SU-DHL-6 (cell line): ENCODE measurements around the gene HAVCR1.
"Not testable (repeated sequence)": the region's sequence is repeated elsewhere in the genome, so short reads cannot be mapped to it uniquely, and the experiment has no call there.

Experiments
- H2AFZ ChIP-seq: fragments of 200-600 bp; sonication (generic); 2 replicates; pipeline ENCODE4 v1.6.1; 2014; ENCODE audit warnings: low read depth, mild to moderate bottlenecking, moderate library complexity, mixed read lengths, antibody characterized with exemption, low read length; ENCODE audit not compliant: severe bottlenecking
- H3F3A ChIP-seq: fragments of 200-600 bp; shearing (Covaris generic); 2 replicates; pipeline ENCODE4 v1.6.0; 2016; ENCODE audit warnings: antibody characterized with exemption, mild to moderate bottlenecking; ENCODE audit not compliant: insufficient read depth
- H3K27ac ChIP-seq: fragments of 200-600 bp; sonication (generic); 2 replicates; pipeline ENCODE4 v1.5.1; 2016; ENCODE audit warnings: low read depth, mild to moderate bottlenecking, low read length, moderate library complexity, mixed read lengths
- H3K27me3 ChIP-seq: fragments of 200-600 bp; sonication (generic), shearing (Covaris generic); 2 replicates; pipeline ENCODE4 v1.6.0; 2014; ENCODE audit warnings: mild to moderate bottlenecking, low read length
- H3K36me3 ChIP-seq: fragments of 200-600 bp; sonication (generic); 2 replicates; pipeline ENCODE4 v1.6.1; 2014; ENCODE audit warnings: mild to moderate bottlenecking, low read length, mixed read lengths
- H3K4me2 ChIP-seq: fragments of 300-600, 200-600 bp; shearing (Covaris generic), sonication (generic); 2 replicates; pipeline ENCODE4 v1.6.0; 2014; ENCODE audit warnings: low read length, low read depth, mild to moderate bottlenecking; ENCODE audit not compliant: poor library complexity, severe bottlenecking
- H3K4me3 ChIP-seq: fragments of 200-600 bp; sonication (generic); 2 replicates; pipeline ENCODE4 v1.5.1; 2014; ENCODE audit warnings: antibody characterized with exemption, low read length, mild to moderate bottlenecking, mixed read lengths; ENCODE audit not compliant: insufficient read depth, poor library complexity, severe bottlenecking
- H3K79me2 ChIP-seq: fragments of 200-600 bp; sonication (generic); 2 replicates; pipeline ENCODE4 v1.6.1; 2014; ENCODE audit warnings: mild to moderate bottlenecking, low read length, moderate library complexity; ENCODE audit not compliant: insufficient read depth
- H3K9ac ChIP-seq: fragments of 200-600 bp; sonication (generic); 2 replicates; pipeline ENCODE4 v1.7.0; 2014; ENCODE audit warnings: mild to moderate bottlenecking, low read length
- H3K9me2 ChIP-seq: fragments of 200-600 bp; sonication (generic); replicated peaks from 2 replicates; pipeline ENCODE4 v1.6.1; 2014; ENCODE audit warnings: low read length; ENCODE audit not compliant: insufficient read depth
- H3K9me3 ChIP-seq: fragments of 200-600 bp; sonication (generic); 2 replicates; pipeline ENCODE4 v1.6.1; 2014; ENCODE audit warnings: low read length, mixed read lengths; ENCODE audit not compliant: insufficient read depth
- H4K20me1 ChIP-seq: fragments of 200-600 bp; sonication (generic); 2 replicates; pipeline ENCODE4 v1.6.1; 2014; ENCODE audit warnings: low read depth, mild to moderate bottlenecking, antibody characterized with exemption, low read length, moderate library complexity, mixed read lengths
- EZH2phosphoT487 ChIP-seq: fragments of 200-600 bp; sonication (generic), shearing (Covaris generic); conservative IDR thresholded peaks from 2 replicates; pipeline ENCODE4 v1.6.1; 2018; ENCODE audit warnings: mild to moderate bottlenecking, antibody characterized with exemption, low read length, moderate library complexity, mixed read lengths
- TF ChIP-seq, protein P1 (sequence below): fragments of 200-600 bp; sonication (generic); IDR thresholded peaks from one replicate; pipeline ENCODE4 v1.5.1; 2017; ENCODE audit warnings: antibody characterized with exemption, mild to moderate bottlenecking, low read length, moderate library complexity; ENCODE audit not compliant: insufficient read depth, poor library complexity, severe bottlenecking

Gene HAVCR1

DNA sequence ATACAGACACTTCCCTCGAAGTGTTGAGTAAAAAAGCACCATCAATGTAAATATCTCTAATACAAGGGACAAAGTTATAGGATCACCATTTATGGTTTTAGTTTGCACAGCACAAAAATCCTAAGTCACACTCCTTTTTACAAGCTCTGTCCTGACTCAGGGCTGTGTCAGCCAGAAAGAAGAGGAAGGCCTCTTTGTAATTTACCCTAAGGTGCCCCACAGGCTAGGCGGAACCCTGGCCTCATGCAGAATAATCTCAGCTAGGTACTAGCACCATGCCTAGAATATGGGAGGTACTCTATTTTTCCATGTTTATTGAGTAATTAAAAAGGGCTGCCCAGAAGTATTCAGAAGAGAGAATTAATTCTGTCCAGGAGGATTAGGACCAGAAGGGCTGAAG lies 36.9 kb downstream of the HAVCR1 start:
- no peak overlapping the region for H3K4me2 ChIP-seq
- no peak overlapping the region for H3K27ac ChIP-seq
- H2AFZ ChIP-seq: no peak overlapping the region
- TF ChIP-seq, protein P1, sequence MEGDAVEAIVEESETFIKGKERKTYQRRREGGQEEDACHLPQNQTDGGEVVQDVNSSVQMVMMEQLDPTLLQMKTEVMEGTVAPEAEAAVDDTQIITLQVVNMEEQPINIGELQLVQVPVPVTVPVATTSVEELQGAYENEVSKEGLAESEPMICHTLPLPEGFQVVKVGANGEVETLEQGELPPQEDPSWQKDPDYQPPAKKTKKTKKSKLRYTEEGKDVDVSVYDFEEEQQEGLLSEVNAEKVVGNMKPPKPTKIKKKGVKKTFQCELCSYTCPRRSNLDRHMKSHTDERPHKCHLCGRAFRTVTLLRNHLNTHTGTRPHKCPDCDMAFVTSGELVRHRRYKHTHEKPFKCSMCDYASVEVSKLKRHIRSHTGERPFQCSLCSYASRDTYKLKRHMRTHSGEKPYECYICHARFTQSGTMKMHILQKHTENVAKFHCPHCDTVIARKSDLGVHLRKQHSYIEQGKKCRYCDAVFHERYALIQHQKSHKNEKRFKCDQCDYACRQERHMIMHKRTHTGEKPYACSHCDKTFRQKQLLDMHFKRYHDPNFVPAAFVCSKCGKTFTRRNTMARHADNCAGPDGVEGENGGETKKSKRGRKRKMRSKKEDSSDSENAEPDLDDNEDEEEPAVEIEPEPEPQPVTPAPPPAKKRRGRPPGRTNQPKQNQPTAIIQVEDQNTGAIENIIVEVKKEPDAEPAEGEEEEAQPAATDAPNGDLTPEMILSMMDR: no peak
- TF ChIP-seq EZH2phosphoT487: no peak
- H3K36me3 ChIP-seq: no peaks in the 10 kb centered on the region
- H3K4me3 ChIP-seq: no peak overlapping the region
- no peaks in the 10 kb centered on the region for H3K9me2 ChIP-seq
- no peaks in the 10 kb centered on the region for H3K27me3 ChIP-seq
- no peak overlapping the region for H3K9ac ChIP-seq
- H4K20me1 ChIP-seq: no peaks in the 10 kb centered on the region
- H3F3A ChIP-seq: no peaks in the 10 kb centered on the region
- no peaks in the 10 kb centered on the region for H3K9me3 ChIP-seq
- no peaks in the 10 kb centered on the region for H3K79me2 ChIP-seq

DNA sequence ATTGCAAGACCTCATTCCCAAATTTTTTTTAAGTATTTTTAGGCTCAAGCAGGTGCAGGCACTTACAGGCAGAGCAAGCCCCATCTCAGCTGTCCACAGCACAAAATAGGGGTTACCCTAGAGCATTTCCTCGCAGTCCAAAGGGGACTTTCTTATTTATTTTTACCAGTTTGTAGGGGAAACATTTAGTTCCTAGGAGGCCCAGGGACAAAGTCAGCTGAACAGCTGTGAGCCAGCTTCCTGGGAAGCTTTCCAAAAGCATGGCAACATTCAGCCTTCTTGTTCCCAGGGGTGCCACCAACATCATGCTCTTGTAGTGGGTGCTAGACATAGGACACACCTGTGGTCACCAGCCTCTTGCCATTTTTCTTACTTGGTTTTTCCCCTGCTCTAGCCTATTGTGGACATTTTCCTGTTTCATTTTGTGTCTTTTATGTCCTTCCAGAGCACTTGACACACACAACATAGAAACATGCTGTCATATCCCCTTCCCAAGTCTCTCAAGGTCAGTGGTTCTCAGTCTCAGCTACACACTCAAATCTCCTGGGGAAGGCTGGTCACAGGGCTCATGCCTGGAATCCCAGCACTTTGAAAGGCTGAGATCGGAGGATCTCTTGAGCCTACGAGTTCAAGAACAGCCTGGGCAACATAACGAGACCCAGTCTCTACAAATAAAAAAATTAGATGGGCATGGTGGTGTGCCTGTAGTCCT lies 38.2 kb downstream of the HAVCR1 start:
- no peak for TF ChIP-seq EZH2phosphoT487
- TF ChIP-seq, protein P1: no peak
- H3K27me3 ChIP-seq: no peaks in the 10 kb centered on the region

DNA sequence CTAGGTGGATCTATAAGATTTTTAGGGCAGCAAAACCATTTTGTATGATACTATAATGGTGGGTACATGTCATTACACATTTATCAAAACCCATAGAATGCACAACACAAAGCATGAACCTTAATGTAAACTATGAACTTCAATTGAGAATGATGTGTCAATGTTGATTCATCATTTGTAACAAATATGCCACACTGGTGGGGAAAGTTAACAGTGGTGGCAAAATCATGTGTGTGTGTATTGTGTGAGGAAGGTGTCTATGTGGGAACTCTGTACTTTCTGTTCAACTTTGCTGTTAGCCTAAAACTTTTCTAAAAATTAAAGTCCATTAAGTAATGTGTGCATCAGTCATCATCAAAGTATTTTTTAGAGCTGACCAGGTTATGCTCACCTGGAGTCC lies 38.9 kb downstream of the HAVCR1 start:
- TF ChIP-seq EZH2phosphoT487: no peak
- TF ChIP-seq, protein P1: no peak
- Histone ChIP-seq H3K9me3 (no peaks in the 10 kb centered on the region), H3K4me2 (no peak overlapping the region), H2AFZ (no peak overlapping the region), H3K27ac (no peak overlapping the region), H3K4me3 (no peak overlapping the region), H4K20me1 (no peaks in the 10 kb centered on the region), H3K9ac (no peak overlapping the region), H3K27me3 (no peaks in the 10 kb centered on the region), H3F3A (no peaks in the 10 kb centered on the region), H3K79me2 (no peaks in the 10 kb centered on the region), H3K9me2 (no peaks in the 10 kb centered on the region), H3K36me3 (no peaks in the 10 kb centered on the region)

More for the DNA sequence above, 38.2 kb downstream of the HAVCR1 start:
- no peak overlapping the region for H2AFZ ChIP-seq
- H3K27ac ChIP-seq: no peak overlapping the region
- H3K79me2 ChIP-seq: no peaks in the 10 kb centered on the region
- no peaks in the 10 kb centered on the region for H3K36me3 ChIP-seq
- no peak overlapping the region for H3K4me2 ChIP-seq
- H3K9ac ChIP-seq: no peak overlapping the region
- H3K4me3 ChIP-seq: no peak overlapping the region
- no peaks in the 10 kb centered on the region for H3K9me3 ChIP-seq
- H3K9me2 ChIP-seq: no peaks in the 10 kb centered on the region
- H3F3A ChIP-seq: no peaks in the 10 kb centered on the region
- H4K20me1 ChIP-seq: no peaks in the 10 kb centered on the region

DNA sequence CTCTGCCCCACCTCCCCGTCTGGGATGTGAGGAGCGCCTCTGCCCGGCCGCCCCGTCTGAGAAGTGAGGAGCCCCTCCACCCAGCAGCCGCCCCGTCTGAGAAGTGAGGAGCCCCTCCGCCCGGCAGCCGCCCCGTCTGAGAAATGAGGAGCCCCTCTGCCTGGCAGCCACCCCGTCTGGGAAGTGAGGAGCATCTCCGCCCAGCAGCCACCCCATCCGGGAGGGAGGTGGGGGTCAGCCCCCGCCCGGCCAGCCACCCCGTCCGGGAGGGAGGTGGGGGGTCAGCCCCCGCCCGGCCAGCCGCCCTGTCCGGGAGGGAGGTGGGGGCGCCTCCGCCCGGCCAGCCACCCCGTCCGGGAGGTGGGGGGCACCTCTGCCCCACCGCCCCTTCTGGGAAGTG lies 44.8 kb downstream of the HAVCR1 start:
- H3K9ac ChIP-seq, H3K36me3 ChIP-seq, H3K9me2 ChIP-seq, H3K9me3 ChIP-seq, H3K27ac ChIP-seq, H3K4me2 ChIP-seq, H3K27me3 ChIP-seq, H3F3A ChIP-seq, H4K20me1 ChIP-seq, H3K4me3 ChIP-seq, H3K79me2 ChIP-seq, H2AFZ ChIP-seq: not testable (repeated sequence)
